ENCODE data around the gene TMEM19.

TMEM19 gene

GRCh38 chr12:71645268-71645667, 40.6 kb upstream of the TMEM19 start:
- no peak for TF ChIP-seq CTCF (IDR thresholded peaks at IDR 0.05; ENCODE audit: borderline replicate concordance, insufficient read depth, low read depth, low read length)
- no peak overlapping the region for H3K4me3 ChIP-seq (ENCODE audit: low read depth, low read length)

- no peak overlapping the region for H3K4me3 ChIP-seq (ENCODE audit: low read depth, low read length)
- TF ChIP-seq CTCF (IDR thresholded peaks at IDR 0.05; ENCODE audit: borderline replicate concordance, insufficient read depth, low read depth, low read length) = no peak
Measured at GRCh38 chr12:71646512-71646911, 39.4 kb upstream of the TMEM19 start.

DNA sequence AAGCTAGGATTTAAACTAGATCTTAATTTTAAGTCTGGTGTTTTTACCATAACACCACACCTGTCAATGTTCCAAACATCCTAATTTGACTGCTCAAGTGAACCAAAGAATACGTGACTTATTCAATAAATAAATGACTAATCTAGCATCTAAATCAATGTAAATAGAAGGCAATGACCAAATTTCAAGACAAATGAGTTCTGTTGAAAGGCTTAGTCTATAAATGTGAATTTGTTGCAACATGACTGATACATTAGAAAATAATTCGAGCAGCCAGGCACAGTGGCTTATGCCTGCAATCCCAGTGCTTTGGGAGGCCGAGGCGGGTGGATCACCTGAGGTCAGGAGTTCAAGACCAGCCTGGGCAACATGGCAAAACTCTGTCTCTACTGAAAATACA, 37.3 kb upstream of the TMEM19 start:
- H3K4me3 ChIP-seq (ENCODE audit: low read depth, low read length) = no peak overlapping the region
- no peak for TF ChIP-seq CTCF (IDR thresholded peaks at IDR 0.05; ENCODE audit: borderline replicate concordance, insufficient read depth, low read depth, low read length)

DNA sequence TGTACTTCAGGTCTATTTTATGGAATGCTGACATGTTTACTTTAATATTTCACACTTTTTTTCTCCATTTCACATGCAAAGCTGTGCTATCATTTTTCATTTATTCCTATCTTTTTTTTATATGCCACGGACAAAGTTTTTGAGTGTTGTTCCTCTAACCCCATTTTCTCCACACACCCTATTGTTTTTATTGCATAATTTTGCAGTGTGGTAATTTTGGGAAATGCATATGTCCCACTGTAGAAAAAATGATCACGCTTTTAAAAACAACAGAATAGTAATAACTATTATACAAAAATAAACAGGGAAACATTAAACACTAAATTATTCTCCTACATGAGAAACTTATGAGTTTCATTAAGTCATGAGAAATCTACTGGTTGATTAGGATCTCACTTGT, 36.5 kb upstream of the TMEM19 start:
- H3K4me3 ChIP-seq (ENCODE audit: low read depth, low read length) = no peak overlapping the region
- no peak for TF ChIP-seq CTCF (IDR thresholded peaks at IDR 0.05; ENCODE audit: borderline replicate concordance, insufficient read depth, low read depth, low read length)

GRCh38 chr12:71652656-71653055, 33.2 kb upstream of the TMEM19 start:
- H3K4me3 ChIP-seq (ENCODE audit: low read depth, low read length) = no peak overlapping the region
- TF ChIP-seq CTCF (IDR thresholded peaks at IDR 0.05; ENCODE audit: borderline replicate concordance, insufficient read depth, low read depth, low read length) = no peak

DNA sequence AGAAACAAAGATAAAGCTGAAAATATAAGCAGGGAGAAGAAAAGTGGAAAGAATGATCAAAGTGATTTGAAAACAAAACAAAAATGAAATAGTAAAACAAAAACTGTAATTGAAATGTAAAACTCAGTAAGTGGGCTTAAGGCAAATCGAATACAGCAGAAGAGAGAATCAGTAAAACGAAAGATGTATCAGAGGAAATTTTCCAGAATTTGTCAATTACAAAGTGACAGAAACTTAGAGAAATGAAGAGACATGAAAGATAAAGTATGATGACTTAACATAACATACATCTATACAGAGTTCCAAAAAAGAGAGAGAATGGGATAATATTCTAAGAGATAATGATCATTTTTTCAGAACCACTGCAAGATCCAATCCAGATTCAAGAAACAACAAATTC, 32.7 kb upstream of the TMEM19 start:
- no peak overlapping the region for H3K4me3 ChIP-seq (ENCODE audit: low read depth, low read length)

GRCh38 chr12:71654200-71654599, 31.7 kb upstream of the TMEM19 start:
- no peak for TF ChIP-seq CTCF (IDR thresholded peaks at IDR 0.05; ENCODE audit: borderline replicate concordance, insufficient read depth, low read depth, low read length)

More for the DNA sequence above, 32.7 kb upstream of the TMEM19 start:
- no peak for TF ChIP-seq CTCF (IDR thresholded peaks at IDR 0.05; ENCODE audit: borderline replicate concordance, insufficient read depth, low read depth, low read length)

More at GRCh38 chr12:71654200-71654599, 31.7 kb upstream of the TMEM19 start:
- H3K4me3 ChIP-seq (ENCODE audit: low read depth, low read length) = no peak overlapping the region

Measured in GM12875 (cell line).